ENCODE measurements around the gene NIPBL.
"Not testable (repeated sequence)": the region's sequence is repeated elsewhere in the genome, so short reads cannot be mapped to it uniquely, and the experiment has no call there.

The NIPBL gene

GRCh38 chr5:36878392-36879082, 2.0 kb downstream of the NIPBL start:
- DNase-seq: no peak

- DNase-seq: no peak
These were observed 2.9 kb downstream of the NIPBL start for GRCh38 chr5:36879274-36880033.

- DNase-seq: no peak
These were observed 4.2 kb downstream of the NIPBL start for GRCh38 chr5:36880761-36881160.

- DNase-seq: no peak
These were observed 4.7 kb downstream of the NIPBL start for GRCh38 chr5:36881304-36881703.

- DNase-seq: no peak
These were observed 5.2 kb downstream of the NIPBL start for GRCh38 chr5:36881807-36882206.

GRCh38 chr5:36882250-36882649, 5.7 kb downstream of the NIPBL start:
- DNase-seq: no peak

GRCh38 chr5:36883894-36884462, 7.4 kb downstream of the NIPBL start:
- no peak for DNase-seq

- DNase-seq: no peak
These were observed 8.6 kb downstream of the NIPBL start for GRCh38 chr5:36885149-36885548.

GRCh38 chr5:36885566-36886485, 9.3 kb downstream of the NIPBL start:
- no peak for DNase-seq

- no peak for DNase-seq
These were observed 10.2 kb downstream of the NIPBL start for GRCh38 chr5:36886791-36887190.

GRCh38 chr5:36887532-36887931, 11.0 kb downstream of the NIPBL start:
- DNase-seq: no peak

GRCh38 chr5:36888303-36888702, 11.7 kb downstream of the NIPBL start:
- no peak for DNase-seq

GRCh38 chr5:36889264-36889663, 12.7 kb downstream of the NIPBL start:
- DNase-seq: no peak

GRCh38 chr5:36891266-36891665, 14.7 kb downstream of the NIPBL start:
- no peak for DNase-seq

GRCh38 chr5:36892085-36892830, 15.7 kb downstream of the NIPBL start:
- not testable (repeated sequence) for DNase-seq

- DNase-seq: no peak
These were observed 18.4 kb downstream of the NIPBL start for GRCh38 chr5:36894954-36895353.

- no peak for DNase-seq
These were observed 19.9 kb downstream of the NIPBL start for GRCh38 chr5:36896476-36896875.

GRCh38 chr5:36897616-36898015, 21.0 kb downstream of the NIPBL start:
- no peak for DNase-seq

GRCh38 chr5:36899860-36900259, 23.3 kb downstream of the NIPBL start:
- no peak for DNase-seq

GRCh38 chr5:36900283-36900682, 23.7 kb downstream of the NIPBL start:
- no peak for DNase-seq

GRCh38 chr5:36901077-36901476, 24.5 kb downstream of the NIPBL start:
- not testable (repeated sequence) for DNase-seq

- DNase-seq: no peak
These were observed 25.3 kb downstream of the NIPBL start for GRCh38 chr5:36901856-36902255.
